SK-N-SH (cell line): ENCODE measurements around the gene TRIM60. TPM values are rescaled to one million over a fixed set of nuclear protein-coding genes. Genes with fewer than 3 reads are reported as not detected.

Experiments used
- CTCF ChIA-PET: fragments of 300-600, 350-600 bp; formaldehyde crosslinking; extraction: SDS; loops from one replicate; lab custom pipeline; 2021; lab: Yijun Ruan, JAX
- POLR2A ChIA-PET: fragments of 350-600 bp; sonication (Branson Sonifier 250); formaldehyde crosslinking; extraction: SDS; loops from one replicate; lab custom pipeline; 2020; ENCODE audit warnings: antibody characterized with exemption, inconsistent platforms; lab: Yijun Ruan, JAX
- DNase-seq: peaks from one replicate; pipeline ENCODE4 v3.0.0; 2012
- H2AFZ ChIP-seq: fragments of 200-600 bp; sonication (generic); 2 replicates; pipeline ENCODE4 v1.8.1; 2016; ENCODE audit warnings: antibody characterized with exemption, mild to moderate bottlenecking, low read depth
- H3F3A ChIP-seq: fragments of 200-600 bp; sonication (generic); replicated peaks from 2 replicates; pipeline ENCODE3; 2016; ENCODE audit warnings: antibody characterized with exemption, mild to moderate bottlenecking; ENCODE audit not compliant: insufficient read depth
- H3K27ac ChIP-seq, 2 experiments: fragments of 200-500 bp in 1 of 2; fragments of 200-600 bp in 1 of 2; sonication (Bioruptor generic) in 1 of 2; sonication (generic), shearing (Covaris generic) in 1 of 2; 2 replicates each; pipeline versions ENCODE4 v1.5.1 to v1.6.1; 2014 to 2016; ENCODE audit warnings: low read depth in 2 of 2, inconsistent platforms in 1 of 2, low read length in 1 of 2, mild to moderate bottlenecking in 1 of 2, mixed read lengths in 1 of 2
- H3K27me3 ChIP-seq: fragments of 200-600 bp; sonication (generic), shearing (Covaris generic); 2 replicates; pipeline ENCODE4 v1.6.1; 2016; ENCODE audit warnings: mixed run types; ENCODE audit not compliant: insufficient read depth
- H3K36me3 ChIP-seq, 2 experiments: fragments of 200-500 bp in 1 of 2; fragments of 200-600 bp in 1 of 2; sonication (Bioruptor generic) in 1 of 2; sonication (generic) in 1 of 2; replicated peaks in 1 of 2; 2 replicates each; pipeline versions ENCODE3 to v1.5.1; 2014 to 2016; ENCODE audit warnings: low read length in 1 of 2, mild to moderate bottlenecking in 1 of 2; ENCODE audit not compliant: insufficient read depth in 2 of 2, control insufficient read depth in 1 of 2
- H3K4me1 ChIP-seq, 2 experiments: fragments of 200-500 bp in 1 of 2; fragments of 200-600 bp in 1 of 2; sonication (Bioruptor generic) in 1 of 2; sonication (generic), shearing (Covaris generic) in 1 of 2; 2 replicates each; pipeline versions ENCODE4 v1.5.1 to v1.6.1; 2014 to 2016; ENCODE audit warnings: low read depth in 1 of 2, low read length in 1 of 2, mixed run types in 1 of 2; ENCODE audit not compliant: insufficient read depth in 2 of 2, control insufficient read depth in 1 of 2
- H3K4me2 ChIP-seq: fragments of 200-600 bp; sonication (generic), shearing (Covaris generic); 2 replicates; pipeline ENCODE4 v1.6.1; 2017; ENCODE audit warnings: mixed run types
- H3K4me3 ChIP-seq, 2 experiments: fragments of 200-500 bp in 1 of 2; fragments of 200-600 bp in 1 of 2; sonication (Bioruptor generic) in 1 of 2; sonication (generic), shearing (Covaris generic) in 1 of 2; 2 replicates each; pipeline versions ENCODE4 v1.5.1 to v1.8.1; 2014 to 2016; ENCODE audit warnings: low read depth in 2 of 2, inconsistent platforms in 1 of 2, low read length in 1 of 2, mild to moderate bottlenecking in 1 of 2, mixed read lengths in 1 of 2, moderate library complexity in 1 of 2
- H3K79me2 ChIP-seq: fragments of 200-600 bp; sonication (generic); 2 replicates; pipeline ENCODE4 v1.8.1; 2017; ENCODE audit warnings: mild to moderate bottlenecking; ENCODE audit not compliant: insufficient read depth
- H3K9ac ChIP-seq: fragments of 200-600 bp; sonication (generic); 2 replicates; pipeline ENCODE4 v1.6.1; 2017; ENCODE audit warnings: mixed run types
- H3K9me2 ChIP-seq: fragments of 200-600 bp; sonication (generic); 2 replicates; pipeline ENCODE4 v1.6.1; 2017; ENCODE audit warnings: mixed run types
- H3K9me3 ChIP-seq: fragments of 200-600 bp; sonication (generic); 2 replicates; pipeline ENCODE4 v1.6.1; 2017; ENCODE audit warnings: mixed run types, mild to moderate bottlenecking, moderate library complexity
- H4K20me1 ChIP-seq: fragments of 200-600 bp; sonication (generic); 2 replicates; pipeline ENCODE4 v1.6.1; 2017; ENCODE audit warnings: mild to moderate bottlenecking, mixed run types; ENCODE audit not compliant: insufficient read depth
- CTCF ChIP-seq: fragments of 200-600 bp; sonication (generic); IDR thresholded peaks from 2 replicates; pipeline ENCODE4 v1.6.1; 2017; ENCODE audit warnings: antibody characterized with exemption, mild to moderate bottlenecking, moderate library complexity
- ELF1 ChIP-seq: IDR thresholded peaks from 2 replicates; pipeline ENCODE4 v1.4.0; 2012
- GABPA ChIP-seq: IDR thresholded peaks from 2 replicates; pipeline ENCODE4 v1.4.0; 2012; ENCODE audit warnings: low read depth, mild to moderate bottlenecking
- GATA2 ChIP-seq: sonication (generic); formaldehyde crosslinking; IDR thresholded peaks from 2 replicates; pipeline ENCODE4 v1.5.0; 2020; ENCODE audit warnings: mild to moderate bottlenecking, missing genetic modification reagents
- MAX ChIP-seq: IDR thresholded peaks from 2 replicates; pipeline ENCODE4 v1.4.0; 2012; ENCODE audit warnings: low read depth
- NRF1 ChIP-seq: IDR thresholded peaks from 2 replicates; pipeline ENCODE4 v1.6.1; 2012; ENCODE audit warnings: low read depth, mild to moderate bottlenecking, low read length
- RCOR1 ChIP-seq: fragments of 150-350 bp; IDR thresholded peaks from 2 replicates; pipeline ENCODE4 v1.6.1; 2017; ENCODE audit warnings: antibody characterized with exemption, low read length
- RXRA ChIP-seq: IDR thresholded peaks from 2 replicates; pipeline ENCODE4 v1.4.0; 2012; ENCODE audit warnings: low read depth, mild to moderate bottlenecking, borderline replicate concordance
- SMC3 ChIP-seq: IDR thresholded peaks from 2 replicates; pipeline ENCODE4 v1.6.1; 2012; ENCODE audit warnings: low read depth, low read length, improper control_type of control experiment
- USF2 ChIP-seq: fragments of 150-350 bp; IDR thresholded peaks from 2 replicates; pipeline ENCODE4 v1.6.1; 2017; ENCODE audit warnings: antibody characterized with exemption, low read length, low read depth, borderline replicate concordance
- WGBS: methylation state at CpG from one replicate; pipeline ENCODE4 v1.1.6; 2017; ENCODE audit warnings: low lambda C conversion rate; 5-methylcytosine and 5-hydroxymethylcytosine counted together
- polyA plus RNA-seq, 3 experiments: library from polyadenylated mRNA; depleted of rRNA; stranded (reverse); fragments of >200 nt; gene quantifications; 2 replicates each; pipeline ENCODE4 v1.2.3, GENCODE V29; 2012

TRIM60 gene
- polyA plus RNA-seq, 1 of the 3 experiments (the other 2 are of a cell fraction) = not detected

- H3K9me2 ChIP-seq = no peaks in the 10 kb centered on the region
- H3F3A ChIP-seq = no peaks in the 10 kb centered on the region
- ChIA-PET CTCF (no interaction called here), POLR2A (no interaction called here)
- no peaks in the 10 kb centered on the region for H3K36me3 ChIP-seq
- H3K9ac ChIP-seq = no peak overlapping the region
- no peak for TF ChIP-seq GATA2 (CRISPR knock-in tag)
- TF ChIP-seq CTCF = no peak
- no peak for TF ChIP-seq ELF1
- TF ChIP-seq RCOR1 = no peak
- no peak for TF ChIP-seq USF2
- TF ChIP-seq RXRA = no peak
- TF ChIP-seq GABPA = no peak
- H3K27ac ChIP-seq = no peak overlapping the region
- no peak for DNase-seq
- H2AFZ ChIP-seq = no peak overlapping the region
- no peak overlapping the region for H3K4me2 ChIP-seq
- no peaks in the 10 kb centered on the region for H3K9me3 ChIP-seq
- H3K4me3 ChIP-seq = no peak overlapping the region
- H4K20me1 ChIP-seq = no peaks in the 10 kb centered on the region
- 37% methylated on average over 9 of the region's 9 CpGs for WGBS
- H3K79me2 ChIP-seq = no peaks in the 10 kb centered on the region
- no peaks in the 10 kb centered on the region; the same call in 1 of the 2 replicates for H3K27me3 ChIP-seq
- H3K4me1 ChIP-seq = no peaks in the 10 kb centered on the region; a peak in 1 of 4 replicates
Measured at GRCh38 chr4:165055601-165056000, 23.8 kb downstream of the TRIM60 start.

GRCh38 chr4:165058666-165059065 lies 26.9 kb downstream of the TRIM60 start:
- no peaks in the 10 kb centered on the region for H3F3A ChIP-seq
- DNase-seq = no peak
- H3K9me2 ChIP-seq = no peaks in the 10 kb centered on the region
- H3K4me3 ChIP-seq = no peak overlapping the region
- H3K9ac ChIP-seq = no peak overlapping the region
- H3K4me2 ChIP-seq = no peak overlapping the region
- 21% methylated on average over 2 of the region's 2 CpGs for WGBS
- ChIA-PET CTCF (no interaction called here), POLR2A (no interaction called here)
- no peaks in the 10 kb centered on the region; a peak in 1 of 4 replicates for H3K4me1 ChIP-seq
- no peaks in the 10 kb centered on the region; the same call in 1 of the 2 replicates for H3K27me3 ChIP-seq
- no peaks in the 10 kb centered on the region for H4K20me1 ChIP-seq
- TF ChIP-seq USF2 (no peak), MAX (no peak), NRF1 (no peak), SMC3 (no peak)
- no peaks in the 10 kb centered on the region for H3K9me3 ChIP-seq
- no peaks in the 10 kb centered on the region for H3K79me2 ChIP-seq
- H3K27ac ChIP-seq = no peak overlapping the region
- H2AFZ ChIP-seq = no peak overlapping the region
- H3K36me3 ChIP-seq = no peaks in the 10 kb centered on the region
